Activated CD4-positive, alpha-beta T cell treated with anti-CD3 and anti-CD28 coated beads, Interleukin-2, Interleukin-4, amounts not matched to agents 100 ng/mL and 50 ng/mL, durations not matched to agents 16 hours and 8 hours (primary cell): ENCODE results near the gene KBTBD4.

Experiments
- DNase-seq: peaks from one replicate; pipeline ENCODE4 v3.0.0-alpha.2; 2020; ENCODE audit warnings: low spot score

Gene KBTBD4

GRCh38 chr11:47524291-47524874, 54.4 kb downstream of the KBTBD4 start:
- DNase-seq: peak; percentile 17

DNA sequence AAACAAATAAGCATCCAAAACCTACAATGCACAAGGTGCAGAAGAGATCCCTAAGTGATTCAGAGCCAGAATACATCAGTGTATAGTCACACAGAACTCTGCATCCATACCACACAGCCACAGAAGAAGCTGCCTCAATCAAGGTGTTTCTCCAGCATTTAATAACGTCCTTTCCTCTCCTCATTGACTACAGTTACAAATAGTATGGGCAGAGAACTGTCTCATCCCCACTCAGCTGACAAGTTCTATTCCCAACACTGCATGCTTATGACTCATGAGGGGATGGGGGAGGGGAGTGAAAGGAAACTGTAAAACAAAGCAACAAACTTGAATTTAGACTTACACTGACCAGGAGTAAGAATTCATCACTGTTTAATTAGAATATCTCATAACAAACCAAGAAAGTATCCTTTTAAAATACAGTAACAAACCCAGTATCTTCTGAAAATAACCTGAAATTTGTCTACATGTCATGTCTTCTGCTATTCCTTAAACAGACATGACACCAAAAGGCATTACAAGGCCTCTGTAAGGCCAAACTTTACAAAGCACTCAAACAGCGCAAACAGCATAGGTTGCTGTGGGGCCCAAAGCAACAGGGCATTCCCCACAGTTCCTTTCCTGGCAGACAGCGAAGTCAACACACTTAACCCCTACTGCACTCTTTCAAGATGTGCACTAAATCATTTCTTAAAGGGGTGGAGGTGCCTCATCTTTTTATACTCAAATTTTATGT, 55.1 kb downstream of the KBTBD4 start:
- peak; percentile 53 for DNase-seq
